Suprapubic skin (tissue), 3 donors: ENCODE results near the gene ANOS1.

Source experiments
- CTCF ChIP-seq, 2 donors: fragments of 200-600 bp in 1 of 2; fragments of 450-650 bp in 1 of 2; sonication (generic) in 1 of 2; IDR thresholded peaks; one replicate each; pipeline ENCODE4 v1.5.1; 2016 to 2019; ENCODE audit warnings: antibody characterized with exemption in 2 of 2, mild to moderate bottlenecking in 1 of 2, moderate library complexity in 1 of 2
- EP300 ChIP-seq: sonication (generic); formaldehyde crosslinking; IDR thresholded peaks from one replicate; pipeline ENCODE4 v1.6.1; 2017; ENCODE audit warnings: antibody characterized with exemption
- POLR2A ChIP-seq, 2 donors: fragments of 450-650 bp; IDR thresholded peaks; one replicate each; pipeline ENCODE4 v1.6.1; 2017; ENCODE audit warnings: antibody characterized with exemption in 2 of 2, mild to moderate bottlenecking in 2 of 2, moderate library complexity in 2 of 2

GRCh38 chrX:8749697-8750096, 17.8 kb upstream of the ANOS1 start:
- TF ChIP-seq CTCF (IDR thresholded peaks at IDR 0.05) (no peak), EP300 (no peak), POLR2A (IDR thresholded peaks at IDR 0.05) (no peak)
